Liver (tissue), 3 donors: ENCODE results near the gene ROR1.

Source experiments
- CTCF ChIP-seq: fragments of 150-350 bp; IDR thresholded peaks from 2 replicates; pipeline ENCODE4 v1.5.1; 2017; ENCODE audit warnings: improper control_type of control experiment, low read depth, low read length; ENCODE audit not compliant: missing input control
- FOXA1 ChIP-seq: IDR thresholded peaks from 2 replicates; pipeline ENCODE4 v1.6.1; 2016; ENCODE audit warnings: antibody characterized with exemption
- GABPA ChIP-seq, 2 donors: IDR thresholded peaks in 1 of 2; conservative IDR thresholded peaks in 1 of 2; 2 replicates each; pipeline ENCODE4 v1.6.1; 2016; ENCODE audit warnings: antibody characterized with exemption in 2 of 2, mild to moderate bottlenecking in 1 of 2, moderate library complexity in 1 of 2
- HNF4A ChIP-seq, 2 donors: conservative IDR thresholded peaks; 2 replicates each; pipeline ENCODE4 v1.6.1; 2016; ENCODE audit warnings: antibody characterized with exemption in 2 of 2, mild to moderate bottlenecking in 2 of 2
- REST ChIP-seq: IDR thresholded peaks from 2 replicates; pipeline ENCODE4 v1.6.1; 2016; ENCODE audit warnings: antibody characterized with exemption, mild to moderate bottlenecking
- SP1 ChIP-seq: IDR thresholded peaks from 2 replicates; pipeline ENCODE4 v1.6.1; 2018; ENCODE audit warnings: antibody characterized with exemption, mild to moderate bottlenecking
- TAF1 ChIP-seq: conservative IDR thresholded peaks from 2 replicates; pipeline ENCODE4 v1.6.1; 2016; ENCODE audit warnings: antibody characterized with exemption, mild to moderate bottlenecking
- YY1 ChIP-seq: IDR thresholded peaks from 2 replicates; pipeline ENCODE4 v1.6.1; 2016; ENCODE audit warnings: antibody characterized with exemption, mild to moderate bottlenecking
- ZBTB33 ChIP-seq: IDR thresholded peaks from 2 replicates; pipeline ENCODE4 v1.6.1; 2016; ENCODE audit warnings: antibody characterized with exemption
- donor health status: healthy.
- donor health status: healthy.

GRCh38 chr1:63886340-63886739, 112.5 kb downstream of the ROR1 start:
- TF ChIP-seq ZBTB33, result no peak
- TF ChIP-seq CTCF, result no peak
- no peak for TF ChIP-seq TAF1
- TF ChIP-seq REST, result no peak
- no peak for TF ChIP-seq GABPA (IDR thresholded peaks at IDR 0.05 in 1 of 2, conservative IDR thresholded peaks at IDR 0.05 in 1 of 2)
- TF ChIP-seq HNF4A (conservative IDR thresholded peaks at IDR 0.05), result no peak
- TF ChIP-seq FOXA1, result no peak
- no peak for TF ChIP-seq YY1
- no peak for TF ChIP-seq SP1
